ENCODE results near the gene LRMDA.

LRMDA gene

GRCh38 chr10:75433216-75433615, 1.8 kb downstream of the LRMDA start:
- Histone ChIP-seq H3K27ac (ENCODE audit: low read depth, low read length) (no peak overlapping the region), H3F3A (ENCODE audit: insufficient read depth) (no peaks in the 10 kb centered on the region), H3K36me3 (ENCODE audit: low read length) (no peaks in the 10 kb centered on the region), H3K27me3 (ENCODE audit: low read length) (no peaks in the 10 kb centered on the region), H4K20me1 (ENCODE audit: low read depth, low read length) (no peaks in the 10 kb centered on the region), H3K4me2 (ENCODE audit: low read depth, low read length, poor library complexity, severe bottlenecking) (no peak overlapping the region), H3K4me3 (ENCODE audit: insufficient read depth, low read length, poor library complexity, severe bottlenecking) (no peak overlapping the region), H3K9ac (ENCODE audit: low read length) (no peak overlapping the region), H3K9me2 (replicated peaks; ENCODE audit: insufficient read depth, low read length) (no peaks in the 10 kb centered on the region), H3K9me3 (ENCODE audit: insufficient read depth, low read length) (no peaks in the 10 kb centered on the region), H3K79me2 (ENCODE audit: insufficient read depth, low read length) (no peaks in the 10 kb centered on the region), H2AFZ (ENCODE audit: low read depth, low read length, severe bottlenecking) (no peak overlapping the region)
- no peak for TF ChIP-seq CTCF (IDR thresholded peaks at IDR 0.05; ENCODE audit: insufficient read depth, low read length, poor library complexity, severe bottlenecking)
- TF ChIP-seq EZH2phosphoT487 (conservative IDR thresholded peaks at IDR 0.05; ENCODE audit: low read length): no peak

GRCh38 chr10:75434291-75434690, 2.9 kb downstream of the LRMDA start:
- no peak overlapping the region for H3K9ac ChIP-seq (ENCODE audit: low read length)

GRCh38 chr10:75435291-75435690, 3.9 kb downstream of the LRMDA start:
- H3K79me2 ChIP-seq (ENCODE audit: insufficient read depth, low read length): no peaks in the 10 kb centered on the region
- no peak overlapping the region for H3K4me3 ChIP-seq (ENCODE audit: insufficient read depth, low read length, poor library complexity, severe bottlenecking)
- no peak overlapping the region for H3K9ac ChIP-seq (ENCODE audit: low read length)
- TF ChIP-seq EZH2phosphoT487 (conservative IDR thresholded peaks at IDR 0.05; ENCODE audit: low read length) (no peak), CTCF (IDR thresholded peaks at IDR 0.05; ENCODE audit: insufficient read depth, low read length, poor library complexity, severe bottlenecking) (no peak)
- H3K4me2 ChIP-seq (ENCODE audit: low read depth, low read length, poor library complexity, severe bottlenecking): no peak overlapping the region
- H3K9me2 ChIP-seq (replicated peaks; ENCODE audit: insufficient read depth, low read length): no peaks in the 10 kb centered on the region
- H3K9me3 ChIP-seq (ENCODE audit: insufficient read depth, low read length): no peaks in the 10 kb centered on the region
- no peak overlapping the region for H2AFZ ChIP-seq (ENCODE audit: low read depth, low read length, severe bottlenecking)
- H3K27me3 ChIP-seq (ENCODE audit: low read length): no peaks in the 10 kb centered on the region
- no peaks in the 10 kb centered on the region for H3K36me3 ChIP-seq (ENCODE audit: low read length)
- no peaks in the 10 kb centered on the region for H3F3A ChIP-seq (ENCODE audit: insufficient read depth)
- H4K20me1 ChIP-seq (ENCODE audit: low read depth, low read length): no peaks in the 10 kb centered on the region
- no peak overlapping the region for H3K27ac ChIP-seq (ENCODE audit: low read depth, low read length)

More at GRCh38 chr10:75434291-75434690, 2.9 kb downstream of the LRMDA start:
- Histone ChIP-seq H2AFZ (ENCODE audit: low read depth, low read length, severe bottlenecking) (no peak overlapping the region), H3K27ac (ENCODE audit: low read depth, low read length) (no peak overlapping the region), H3K4me3 (ENCODE audit: insufficient read depth, low read length, poor library complexity, severe bottlenecking) (no peak overlapping the region), H3K9me3 (ENCODE audit: insufficient read depth, low read length) (no peaks in the 10 kb centered on the region), H3K27me3 (ENCODE audit: low read length) (no peaks in the 10 kb centered on the region), H3F3A (ENCODE audit: insufficient read depth) (no peaks in the 10 kb centered on the region), H4K20me1 (ENCODE audit: low read depth, low read length) (no peaks in the 10 kb centered on the region), H3K79me2 (ENCODE audit: insufficient read depth, low read length) (no peaks in the 10 kb centered on the region), H3K36me3 (ENCODE audit: low read length) (no peaks in the 10 kb centered on the region), H3K4me2 (ENCODE audit: low read depth, low read length, poor library complexity, severe bottlenecking) (no peak overlapping the region), H3K9me2 (replicated peaks; ENCODE audit: insufficient read depth, low read length) (no peaks in the 10 kb centered on the region)
- TF ChIP-seq CTCF (IDR thresholded peaks at IDR 0.05; ENCODE audit: insufficient read depth, low read length, poor library complexity, severe bottlenecking) (no peak), EZH2phosphoT487 (conservative IDR thresholded peaks at IDR 0.05; ENCODE audit: low read length) (no peak)

Data from SU-DHL-6 (cell line).